HCT116 (cell line): Measurements from ENCODE around the gene C3AR1. TPM values are rescaled to one million over a fixed set of nuclear protein-coding genes. Genes with fewer than 3 reads are reported as not detected.

Experiments
- ATAC-seq: fragments of 200-7000 bp; cut with Tn5 transposase; 2 replicates; pipeline ENCODE4 v1.9.1; 2020; ENCODE audit warnings: mild to moderate bottlenecking, moderate library complexity
- BruUV-seq: library from RNA; stranded (reverse); fragments of 400-500 nt; replicated peaks from 2 replicates; lab custom pipeline; 2021; lab: Mats Ljungman, UMichigan
- CTCF ChIA-PET: fragments of 300-600 bp; sonication (Branson Sonifier 250); formaldehyde crosslinking; loops from one replicate; lab custom pipeline; 2021; ENCODE audit warnings: antibody characterized with exemption; lab: Charles Lee
- POLR2A ChIA-PET: fragments of 300-600, 350-600 bp; sonication (Branson Sonifier 250); formaldehyde crosslinking; loops from one replicate; lab custom pipeline; 2021; ENCODE audit warnings: antibody characterized with exemption; lab: Charles Lee
- RAD21 ChIA-PET, 2 experiments: fragments of 300-600 bp; sonication (Branson Sonifier 250); formaldehyde crosslinking; loops; one replicate each; lab custom pipeline; 2023; ENCODE audit warnings: low total read pairs in 2 of 2; ENCODE audit not compliant: uncharacterized antibody in 2 of 2, unreplicated experiment in 2 of 2, low non-redundant PET in 1 of 2; lab: Charles Lee
- DNase-seq: peaks from one replicate; pipeline ENCODE4 v3.0.0-alpha.2; 2010; ENCODE audit warnings: low read depth, low spot score
- H2AFZ ChIP-seq: fragments of 200-600 bp; shearing (Covaris generic), sonication (generic); 2 replicates; pipeline ENCODE4 v1.6.1; 2017; ENCODE audit warnings: low read depth, mixed run types, mixed read lengths, antibody characterized with exemption, low read length; ENCODE audit not compliant: poor library complexity, severe bottlenecking
- H3K27ac ChIP-seq: 2 replicates; pipeline ENCODE4 v1.5.1; 2012; ENCODE audit warnings: low read depth, low read length
- H3K27me3 ChIP-seq: fragments of 200-600 bp; sonication (generic); 2 replicates; pipeline ENCODE4 v1.6.1; 2016; ENCODE audit warnings: mixed run types, low read length, mixed read lengths; ENCODE audit not compliant: insufficient read depth
- H3K36me3 ChIP-seq, 2 experiments: fragments of 200-500 bp in 1 of 2; fragments of 200-600 bp in 1 of 2; sonication (Bioruptor generic) in 1 of 2; sonication (generic) in 1 of 2; 2 replicates each; pipeline versions ENCODE4 v1.5.1 to v1.6.1; 2014 to 2016; ENCODE audit warnings: low read length in 2 of 2, inconsistent platforms in 1 of 2, mixed read lengths in 1 of 2, mixed run types in 1 of 2; ENCODE audit not compliant: insufficient read depth in 2 of 2, control insufficient read depth in 1 of 2
- H3K4me1 ChIP-seq, 2 experiments: fragments of 200-600 bp in 1 of 2; sonication (generic) in 1 of 2; 2 replicates each; pipeline versions ENCODE4 v1.5.1 to v1.6.1; 2012 to 2017; ENCODE audit warnings: low read length in 2 of 2, inconsistent platforms in 1 of 2, mild to moderate bottlenecking in 1 of 2, mixed read lengths in 1 of 2, mixed run types in 1 of 2, moderate library complexity in 1 of 2; ENCODE audit not compliant: insufficient read depth in 2 of 2, control insufficient read depth in 1 of 2
- H3K4me2 ChIP-seq: fragments of 200-600 bp; sonication (generic); 2 replicates; pipeline ENCODE4 v1.6.1; 2017; ENCODE audit warnings: mixed run types, low read length, mixed read lengths
- H3K4me3 ChIP-seq, 2 experiments: fragments of 200-600 bp in 1 of 2; sonication (generic) in 1 of 2; replicated peaks in 1 of 2; 2 replicates each; pipeline ENCODE4 v1.5.1; 2011 to 2016; ENCODE audit warnings: low read length in 2 of 2, control low read depth in 1 of 2, low read depth in 1 of 2, mild to moderate bottlenecking in 1 of 2, mixed read lengths in 1 of 2, mixed run types in 1 of 2
- H3K79me2 ChIP-seq: fragments of 200-600 bp; sonication (generic); 2 replicates; pipeline ENCODE4 v1.6.1; 2017; ENCODE audit warnings: mild to moderate bottlenecking, mixed run types, low read length, moderate library complexity, mixed read lengths; ENCODE audit not compliant: insufficient read depth
- H3K9ac ChIP-seq: fragments of 200-600 bp; sonication (generic); 2 replicates; pipeline ENCODE4 v1.6.1; 2016; ENCODE audit warnings: low read length, mixed read lengths
- H3K9me2 ChIP-seq: fragments of 200-600 bp; sonication (generic), shearing (Covaris generic); 2 replicates; pipeline ENCODE4 v1.6.1; 2017; ENCODE audit warnings: mixed run types, mild to moderate bottlenecking, moderate library complexity; ENCODE audit not compliant: insufficient read depth
- H3K9me3 ChIP-seq, 2 experiments: fragments of 200-500 bp in 1 of 2; fragments of 200-600 bp in 1 of 2; sonication (Bioruptor generic) in 1 of 2; sonication (generic) in 1 of 2; 2 replicates each; pipeline ENCODE4 v1.6.1; 2014 to 2017; ENCODE audit warnings: low read length in 2 of 2, mixed read lengths in 2 of 2, inconsistent platforms in 1 of 2, low read depth in 1 of 2, mild to moderate bottlenecking in 1 of 2, mixed run types in 1 of 2, moderate library complexity in 1 of 2; ENCODE audit not compliant: control insufficient read depth in 1 of 2, insufficient read depth in 1 of 2
- H4K20me1 ChIP-seq: fragments of 200-600 bp; sonication (generic), shearing (Covaris generic); 2 replicates; pipeline ENCODE4 v1.6.1; 2017; ENCODE audit warnings: mixed run types, mild to moderate bottlenecking, moderate library complexity; ENCODE audit not compliant: insufficient read depth
- CEBPB ChIP-seq: IDR thresholded peaks from 2 replicates; pipeline ENCODE4 v1.6.1; 2012; ENCODE audit warnings: low read depth
- CTCF ChIP-seq, 3 experiments: fragments of 200-600 bp in 1 of 3; sonication (generic) in 1 of 3; IDR thresholded peaks in 2 of 3; conservative IDR thresholded peaks in 1 of 3; 2 replicates each; pipeline ENCODE4 v1.5.1; 2012 to 2017; ENCODE audit warnings: low read depth in 2 of 3, low read length in 2 of 3, antibody characterized with exemption in 1 of 3, borderline replicate concordance in 1 of 3, control low read depth in 1 of 3, mild to moderate bottlenecking in 1 of 3, mixed read lengths in 1 of 3, mixed run types in 1 of 3, moderate library complexity in 1 of 3; ENCODE audit not compliant: insufficient read depth in 1 of 3
- EGR1 ChIP-seq: IDR thresholded peaks from 2 replicates; pipeline ENCODE4 v1.6.1; 2012; ENCODE audit warnings: low read depth
- MAX ChIP-seq: IDR thresholded peaks from 2 replicates; pipeline ENCODE4 v1.6.1; 2012
- POLR2AphosphoS5 ChIP-seq: IDR thresholded peaks from 2 replicates; pipeline ENCODE4 v1.6.1; 2011; ENCODE audit warnings: mild to moderate bottlenecking, low read depth, low read length, moderate library complexity
- REST ChIP-seq: IDR thresholded peaks from 2 replicates; pipeline ENCODE4 v1.6.1; 2012; ENCODE audit warnings: low read depth
- SP1 ChIP-seq: IDR thresholded peaks from 2 replicates; pipeline ENCODE4 v1.6.1; 2012; ENCODE audit warnings: low read depth
- YY1 ChIP-seq: IDR thresholded peaks from 2 replicates; pipeline ENCODE4 v1.6.1; 2011; ENCODE audit warnings: low read length, low read depth, moderate library complexity, mild to moderate bottlenecking; ENCODE audit not compliant: insufficient replicate concordance; ENCODE audit errors: extremely low read depth
- ZFX ChIP-seq: fragments of 450-650 bp; IDR thresholded peaks from 2 replicates; pipeline ENCODE4 v1.6.1; 2017
- intact Hi-C: fragments of 100-400 bp; cut with micrococcal nuclease; formaldehyde crosslinking; loops from 2 replicates; pipeline ENCODE4 v1.10.0; 2022
- total RNA-seq: library from RNA; stranded (reverse); gene quantifications from one replicate; pipeline ENCODE4 v1.2.1, GENCODE V29; 2021; ENCODE audit not compliant: unreplicated experiment

C3AR1 gene
- total RNA-seq, 1 experiment from 2014 or later, result not detected

GRCh38 chr12:8032242-8033152 lies 33.7 kb downstream of the C3AR1 start, which contains the start of gene FOXJ2:
FOXJ2 (plus strand) TSS chr12:8032716; CDS start chr12:8039833, 7,117 bp downstream.
- Histone ChIP-seq H3K27ac (peak within 1 kb of the TSS; percentile 85), H3K9me3 (no peaks in the 10 kb centered on the region), H3K79me2 (peaks cover 29% of the 10 kb centered on the region)
- POLR2A ChIA-PET, result interaction anchor here (1.1 kb wide), 1 partner anchor 21 kb away, joined by 3 read pairs; no protein-coding TSS in a partner anchor
- TF ChIP-seq EGR1 (peak; percentile 21; the same call in 1 of the 2 replicates), YY1 (no peak), MAX (peak; percentile 73), SP1 (peak; percentile 41; the same call in 1 of the 2 replicates), POLR2AphosphoS5 (peak; percentile 40; the same call in 1 of the 2 replicates), CTCF (IDR thresholded peaks at IDR 0.05 in 2 of 3, conservative IDR thresholded peaks at IDR 0.05 in 1 of 3; ENCODE audit: borderline replicate concordance in 1 of 3, insufficient read depth in 1 of 3, low read depth in 2 of 3, low read length in 2 of 3) (no peak), REST (no peak), CEBPB (no peak), ZFX (peak; percentile 95)
- TF ChIP-seq, all 23 proteins: peak for 5
- Histone ChIP-seq H4K20me1 (no peaks in the 10 kb centered on the region), H3K36me3 (no peaks in the 10 kb centered on the region), H3K4me1 (peaks cover 18 to 48% of the 10 kb centered on the region in 2 experiments; a peak in 3 of 4 replicates), H3K27me3 (no peaks in the 10 kb centered on the region), H3K4me3 (peak within 1 kb of the TSS; percentile 86 to 88), H3K4me2 (peak within 1 kb of the TSS; percentile 96), H3K9ac (peak within 1 kb of the TSS; percentile 95), H3K9me2 (no peaks in the 10 kb centered on the region), H2AFZ (no peak within 1 kb of the TSS)
- no TSS peak for BruUV-seq
- ATAC-seq, result peak; percentile 81
- CTCF ChIA-PET, result no interaction called here
- no peak for DNase-seq
- RAD21 ChIA-PET, result no interaction called here
- intact Hi-C loops, result no loop called here
